Calu3 (cell line): ENCODE measurements around the gene MT1HL1. TPM values are rescaled to one million over a fixed set of nuclear protein-coding genes. Genes with fewer than 3 reads are reported as not detected.

Source experiments
- BruUV-seq: library from RNA; stranded (reverse); fragments of 400-500 nt; replicated peaks from 2 replicates; lab custom pipeline; 2021; lab: Mats Ljungman, UMichigan
- CTCF ChIA-PET: fragments of 300-600 bp; sonication (Branson Sonifier 250); formaldehyde crosslinking; loops from one replicate; lab custom pipeline; 2022; ENCODE audit warnings: antibody characterized with exemption; lab: Charles Lee
- DNase-seq: peaks from one replicate; pipeline ENCODE4 v3.0.0; 2022
- H3K27ac Mint-ChIP-seq: one replicate; pipeline ENCODE4 v1.8.0; 2022; ENCODE audit warnings: mixed read lengths; ENCODE audit not compliant: unreplicated experiment
- H3K27me3 Mint-ChIP-seq: one replicate; pipeline ENCODE4 v1.8.0; 2022; ENCODE audit warnings: mixed read lengths; ENCODE audit not compliant: unreplicated experiment
- H3K36me3 Mint-ChIP-seq: one replicate; pipeline ENCODE4 v1.8.0; 2022; ENCODE audit warnings: mild to moderate bottlenecking, moderate library complexity, mixed read lengths; ENCODE audit not compliant: insufficient read depth, unreplicated experiment
- H3K4me1 Mint-ChIP-seq: one replicate; pipeline ENCODE4 v1.8.0; 2022; ENCODE audit warnings: mild to moderate bottlenecking, low read depth, mixed read lengths; ENCODE audit not compliant: unreplicated experiment
- H3K4me3 Mint-ChIP-seq: one replicate; pipeline ENCODE4 v1.8.0; 2022; ENCODE audit warnings: mild to moderate bottlenecking, low read depth, moderate library complexity, mixed read lengths; ENCODE audit not compliant: unreplicated experiment
- H3K9me3 Mint-ChIP-seq: one replicate; pipeline ENCODE4 v1.8.0; 2022; ENCODE audit warnings: low read depth, mixed read lengths; ENCODE audit not compliant: unreplicated experiment
- intact Hi-C: fragments of 100-400 bp; cut with micrococcal nuclease; formaldehyde crosslinking; loops from one replicate; pipeline ENCODE4 v1.10.0; 2022; ENCODE audit not compliant: unreplicated experiment
- total RNA-seq: library from RNA; stranded (reverse); gene quantifications from 2 replicates; pipeline ENCODE4 v1.2.3, GENCODE V29; 2022
- TF ChIP-seq, protein P1 (sequence below): fragments of 200-600 bp; IDR thresholded peaks from one replicate; pipeline ENCODE4 v1.8.0; 2022; ENCODE audit warnings: antibody characterized with exemption; ENCODE audit not compliant: unreplicated experiment

MT1HL1 gene
- total RNA-seq, 1 experiment from 2014 or later, result not detected

DNA sequence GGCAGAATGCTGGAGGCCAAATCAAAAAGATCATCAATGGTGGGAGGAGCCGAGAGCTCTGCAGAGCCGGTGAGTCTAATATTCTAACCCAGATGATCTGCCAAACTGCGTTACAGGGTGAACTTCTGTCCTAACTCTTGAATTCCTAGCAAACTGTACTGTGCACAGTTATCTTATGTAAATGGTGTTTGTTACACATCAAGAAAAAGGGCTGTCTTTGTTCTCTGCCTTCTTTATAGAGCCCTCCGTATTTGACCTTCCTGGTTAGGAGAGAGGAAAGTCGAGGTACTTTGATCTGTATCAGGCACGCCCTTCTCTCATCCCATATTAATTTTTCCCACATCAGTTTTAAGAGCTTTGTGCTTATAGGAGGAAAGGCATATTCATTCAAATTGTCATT is 37.6 kb downstream of the MT1HL1 start:
- no peak overlapping the region for H3K27ac Mint-ChIP-seq

DNA sequence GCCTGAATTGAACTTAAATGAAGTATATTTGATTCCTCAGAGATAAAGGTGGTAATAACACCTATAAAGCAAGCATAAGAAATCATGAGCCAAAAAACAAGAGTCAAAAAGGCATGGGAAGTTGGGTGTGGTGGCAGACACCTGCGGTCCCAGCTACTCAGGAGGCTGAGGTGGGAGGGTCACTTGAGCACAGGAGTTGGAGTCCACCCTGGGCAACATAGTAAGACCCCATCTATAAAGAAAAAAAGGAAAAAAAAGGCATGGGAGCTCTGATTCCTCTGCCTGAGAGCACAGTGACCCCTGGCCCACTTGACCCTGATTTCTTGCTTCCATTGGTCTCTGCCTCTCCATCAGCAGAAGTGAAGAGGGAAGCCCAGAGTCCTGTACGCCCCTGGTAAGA is 40.3 kb downstream of the MT1HL1 start:
- Mint-ChIP-seq H3K9me3 (peaks cover 20% of the 10 kb centered on the region), H3K27ac (no peak overlapping the region), H3K4me1 (no peaks in the 10 kb centered on the region), H3K4me3 (no peak overlapping the region), H3K27me3 (no peaks in the 10 kb centered on the region), H3K36me3 (no peaks in the 10 kb centered on the region)
- CTCF ChIA-PET, result no interaction called here
- TF ChIP-seq, protein P1, sequence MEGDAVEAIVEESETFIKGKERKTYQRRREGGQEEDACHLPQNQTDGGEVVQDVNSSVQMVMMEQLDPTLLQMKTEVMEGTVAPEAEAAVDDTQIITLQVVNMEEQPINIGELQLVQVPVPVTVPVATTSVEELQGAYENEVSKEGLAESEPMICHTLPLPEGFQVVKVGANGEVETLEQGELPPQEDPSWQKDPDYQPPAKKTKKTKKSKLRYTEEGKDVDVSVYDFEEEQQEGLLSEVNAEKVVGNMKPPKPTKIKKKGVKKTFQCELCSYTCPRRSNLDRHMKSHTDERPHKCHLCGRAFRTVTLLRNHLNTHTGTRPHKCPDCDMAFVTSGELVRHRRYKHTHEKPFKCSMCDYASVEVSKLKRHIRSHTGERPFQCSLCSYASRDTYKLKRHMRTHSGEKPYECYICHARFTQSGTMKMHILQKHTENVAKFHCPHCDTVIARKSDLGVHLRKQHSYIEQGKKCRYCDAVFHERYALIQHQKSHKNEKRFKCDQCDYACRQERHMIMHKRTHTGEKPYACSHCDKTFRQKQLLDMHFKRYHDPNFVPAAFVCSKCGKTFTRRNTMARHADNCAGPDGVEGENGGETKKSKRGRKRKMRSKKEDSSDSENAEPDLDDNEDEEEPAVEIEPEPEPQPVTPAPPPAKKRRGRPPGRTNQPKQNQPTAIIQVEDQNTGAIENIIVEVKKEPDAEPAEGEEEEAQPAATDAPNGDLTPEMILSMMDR, result no peak
- DNase-seq, result no peak
- intact Hi-C loops, result no loop called here
- BruUV-seq, result no TSS peak

More for the DNA sequence above, 37.6 kb downstream of the MT1HL1 start:
- Mint-ChIP-seq H3K9me3 (peaks cover 24% of the 10 kb centered on the region), H3K36me3 (no peaks in the 10 kb centered on the region), H3K4me3 (no peak overlapping the region), H3K4me1 (no peaks in the 10 kb centered on the region), H3K27me3 (no peaks in the 10 kb centered on the region)
- intact Hi-C loops, result no loop called here
- CTCF ChIA-PET, result no interaction called here
- TF ChIP-seq, protein P1, result no peak
- no peak for DNase-seq
- BruUV-seq, result no TSS peak

DNA sequence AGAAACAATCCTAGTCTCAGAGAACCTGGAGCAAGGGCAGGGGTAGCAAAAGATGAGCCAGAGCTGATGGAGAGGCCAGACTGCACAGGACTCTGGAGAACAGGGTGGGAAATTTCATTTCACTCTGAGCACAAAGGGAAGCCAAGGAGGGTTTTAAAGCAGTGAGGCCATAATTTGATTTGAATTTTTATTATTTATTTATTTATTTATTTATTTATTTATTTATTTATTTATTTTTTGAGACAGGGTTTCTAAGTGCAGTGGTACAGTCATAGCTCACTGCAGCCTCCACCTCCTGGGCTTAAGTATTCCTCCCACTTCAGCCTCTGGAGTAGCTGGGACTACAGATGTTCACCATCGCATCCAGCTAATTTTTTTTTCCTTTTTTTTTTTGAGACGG is 45.1 kb downstream of the MT1HL1 start:
- TF ChIP-seq, protein P1, result no peak
- intact Hi-C loops, result no loop called here
- no peak for DNase-seq
- H3K27ac Mint-ChIP-seq, result no peak overlapping the region
- H3K36me3 Mint-ChIP-seq, result no peaks in the 10 kb centered on the region
- no peak overlapping the region for H3K4me3 Mint-ChIP-seq
- CTCF ChIA-PET, result no interaction called here
- peaks cover 13% of the 10 kb centered on the region for H3K9me3 Mint-ChIP-seq
- H3K27me3 Mint-ChIP-seq, result no peaks in the 10 kb centered on the region
- no peaks in the 10 kb centered on the region for H3K4me1 Mint-ChIP-seq
- BruUV-seq, result no TSS peak

DNA sequence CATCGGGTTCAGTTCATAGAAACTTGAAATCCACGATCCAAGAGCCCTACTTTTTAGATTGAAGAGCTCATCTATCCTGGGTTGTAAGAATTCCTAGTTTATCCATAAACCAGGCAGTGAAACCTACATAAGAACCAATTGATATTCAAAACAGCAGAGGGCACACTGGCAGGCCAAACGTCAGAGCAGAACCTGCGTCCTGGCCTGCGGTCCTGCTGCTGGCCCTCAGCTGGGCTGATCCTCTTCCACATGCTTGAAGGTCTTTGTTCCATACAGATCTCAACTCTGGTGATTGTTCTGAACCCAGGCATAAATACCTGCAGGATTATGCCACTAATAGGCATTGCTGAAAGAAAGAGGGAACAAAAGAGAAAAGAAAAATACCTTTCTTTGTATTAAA is 47.0 kb downstream of the MT1HL1 start:
- Mint-ChIP-seq H3K27me3 (no peaks in the 10 kb centered on the region), H3K4me1 (no peaks in the 10 kb centered on the region), H3K36me3 (no peaks in the 10 kb centered on the region), H3K4me3 (no peak overlapping the region), H3K9me3 (peaks cover 16% of the 10 kb centered on the region), H3K27ac (no peak overlapping the region)
- intact Hi-C loops, result no loop called here
- TF ChIP-seq, protein P1, result no peak
- CTCF ChIA-PET, result no interaction called here
- DNase-seq, result no peak
- no TSS peak for BruUV-seq

Other genes starting within 250 kb of the MT1HL1 start
- gene MTR, start 209.1 kb downstream of the MT1HL1 start, total RNA-seq, result 30.4 and 37.0 TPM in 2 replicates
- 0.32 and 0.90 TPM in 2 replicates for gene RYR2, start 37.7 kb upstream of the MT1HL1 start, total RNA-seq